Measurements from ENCODE around the gene CACNG5. TPM values are rescaled to one million over a fixed set of nuclear protein-coding genes. Genes with fewer than 3 reads are reported as not detected.

Gene CACNG5
- total RNA-seq, 4 donors from 2014 or later: not detected

- TF ChIP-seq POLR2A (IDR thresholded peaks at IDR 0.05): no peak
- no peak for TF ChIP-seq CTCF (IDR thresholded peaks at IDR 0.05)
- Histone ChIP-seq H3K27me3 (no peaks in the 10 kb centered on the region), H3K9me3 (no peaks in the 10 kb centered on the region), H3K36me3 (no peaks in the 10 kb centered on the region), H3K4me1 (no peaks in the 10 kb centered on the region), H3K4me3 (no peak overlapping the region), H3K27ac (no peak overlapping the region)
- DNase-seq: no peak
Measured at GRCh38 chr17:66925811-66926500, 91.0 kb downstream of the CACNG5 start.

- no peak overlapping the region for H3K27ac ChIP-seq
- H3K36me3 ChIP-seq: no peaks in the 10 kb centered on the region
- no peak for DNase-seq
- H3K4me1 ChIP-seq: no peaks in the 10 kb centered on the region
- H3K9me3 ChIP-seq: no peaks in the 10 kb centered on the region
- no peak overlapping the region for H3K4me3 ChIP-seq
- TF ChIP-seq CTCF (IDR thresholded peaks at IDR 0.05) (no peak), POLR2A (IDR thresholded peaks at IDR 0.05) (no peak)
- no peaks in the 10 kb centered on the region for H3K27me3 ChIP-seq
Measured at GRCh38 chr17:66928949-66929348, 94.0 kb downstream of the CACNG5 start.

- Histone ChIP-seq H3K4me3 (no peak overlapping the region), H3K27ac (no peak overlapping the region), H3K27me3 (no peaks in the 10 kb centered on the region), H3K4me1 (no peaks in the 10 kb centered on the region), H3K36me3 (no peaks in the 10 kb centered on the region), H3K9me3 (no peaks in the 10 kb centered on the region)
- TF ChIP-seq CTCF (IDR thresholded peaks at IDR 0.05) (no peak), POLR2A (IDR thresholded peaks at IDR 0.05) (no peak)
- no peak for DNase-seq
Measured at GRCh38 chr17:66929591-66929990, 94.7 kb downstream of the CACNG5 start.

GRCh38 chr17:66930933-66931332 lies 96.0 kb downstream of the CACNG5 start:
- Histone ChIP-seq H3K27me3 (no peaks in the 10 kb centered on the region), H3K9me3 (no peaks in the 10 kb centered on the region), H3K4me3 (no peak overlapping the region), H3K27ac (no peak overlapping the region), H3K36me3 (no peaks in the 10 kb centered on the region), H3K4me1 (no peaks in the 10 kb centered on the region)
- no peak for TF ChIP-seq POLR2A (IDR thresholded peaks at IDR 0.05)
- TF ChIP-seq CTCF (IDR thresholded peaks at IDR 0.05): no peak
- DNase-seq: no peak

- Histone ChIP-seq H3K27me3 (no peaks in the 10 kb centered on the region), H3K36me3 (no peaks in the 10 kb centered on the region), H3K9me3 (no peaks in the 10 kb centered on the region), H3K4me1 (no peaks in the 10 kb centered on the region), H3K4me3 (no peak overlapping the region), H3K27ac (no peak overlapping the region)
- DNase-seq: no peak
- TF ChIP-seq CTCF (IDR thresholded peaks at IDR 0.05): no peak
Measured at GRCh38 chr17:66932311-66932710, 97.4 kb downstream of the CACNG5 start.

GRCh38 chr17:66934040-66934439 lies 99.1 kb downstream of the CACNG5 start:
- TF ChIP-seq POLR2A (IDR thresholded peaks at IDR 0.05): no peak
- Histone ChIP-seq H3K27me3 (no peaks in the 10 kb centered on the region), H3K4me3 (no peak overlapping the region), H3K4me1 (no peaks in the 10 kb centered on the region), H3K27ac (no peak overlapping the region), H3K9me3 (no peaks in the 10 kb centered on the region), H3K36me3 (no peaks in the 10 kb centered on the region)
- DNase-seq: no peak

Small RNAs within 50 kb of the gene (small RNA-seq; reads per million reads assigned to genes)
- gene MIR634 (0 reads per million in 2 donors), gene RNA5SP446 (0 reads per million in 2 donors)

Other genes starting within 250 kb of the CACNG5 start
- under 1 TPM in 1 of 4 donors, not detected in 3; 0.40 TPM for gene CACNG4, start 129.6 kb downstream of the CACNG5 start, total RNA-seq
- gene CACNG1, start 209.4 kb downstream of the CACNG5 start, total RNA-seq: not detected